Measurements from ENCODE around the gene SMARCAD1. TPM values are rescaled to one million over a fixed set of nuclear protein-coding genes. Genes with fewer than 3 reads are reported as not detected.

Gene SMARCAD1
- total and polyA plus RNA-seq, 2 experiments from 2014 or later: 23.8 to 86.2 TPM

DNA sequence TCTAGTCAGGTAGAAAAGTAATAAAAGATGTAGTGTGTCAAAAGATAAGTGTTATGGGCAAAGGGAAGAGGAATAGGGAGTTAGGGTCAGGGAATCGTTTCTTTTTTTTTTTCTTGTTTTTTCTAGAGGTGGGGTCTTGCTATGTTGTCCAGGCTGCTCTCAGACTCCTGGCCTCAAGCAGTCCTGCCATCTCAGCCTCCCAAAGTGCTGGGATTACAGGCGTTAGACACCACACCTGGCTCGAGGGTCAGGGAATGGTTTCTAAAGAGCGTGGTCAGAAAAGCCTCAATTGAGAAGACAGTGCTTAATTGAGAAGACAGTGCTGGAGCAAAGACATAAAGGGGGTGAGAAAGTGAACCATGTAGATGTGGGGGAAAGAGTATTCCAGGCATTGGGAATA is 19.1 kb downstream of the SMARCAD1 start (continued):
- TF ChIP-seq, protein P1, sequence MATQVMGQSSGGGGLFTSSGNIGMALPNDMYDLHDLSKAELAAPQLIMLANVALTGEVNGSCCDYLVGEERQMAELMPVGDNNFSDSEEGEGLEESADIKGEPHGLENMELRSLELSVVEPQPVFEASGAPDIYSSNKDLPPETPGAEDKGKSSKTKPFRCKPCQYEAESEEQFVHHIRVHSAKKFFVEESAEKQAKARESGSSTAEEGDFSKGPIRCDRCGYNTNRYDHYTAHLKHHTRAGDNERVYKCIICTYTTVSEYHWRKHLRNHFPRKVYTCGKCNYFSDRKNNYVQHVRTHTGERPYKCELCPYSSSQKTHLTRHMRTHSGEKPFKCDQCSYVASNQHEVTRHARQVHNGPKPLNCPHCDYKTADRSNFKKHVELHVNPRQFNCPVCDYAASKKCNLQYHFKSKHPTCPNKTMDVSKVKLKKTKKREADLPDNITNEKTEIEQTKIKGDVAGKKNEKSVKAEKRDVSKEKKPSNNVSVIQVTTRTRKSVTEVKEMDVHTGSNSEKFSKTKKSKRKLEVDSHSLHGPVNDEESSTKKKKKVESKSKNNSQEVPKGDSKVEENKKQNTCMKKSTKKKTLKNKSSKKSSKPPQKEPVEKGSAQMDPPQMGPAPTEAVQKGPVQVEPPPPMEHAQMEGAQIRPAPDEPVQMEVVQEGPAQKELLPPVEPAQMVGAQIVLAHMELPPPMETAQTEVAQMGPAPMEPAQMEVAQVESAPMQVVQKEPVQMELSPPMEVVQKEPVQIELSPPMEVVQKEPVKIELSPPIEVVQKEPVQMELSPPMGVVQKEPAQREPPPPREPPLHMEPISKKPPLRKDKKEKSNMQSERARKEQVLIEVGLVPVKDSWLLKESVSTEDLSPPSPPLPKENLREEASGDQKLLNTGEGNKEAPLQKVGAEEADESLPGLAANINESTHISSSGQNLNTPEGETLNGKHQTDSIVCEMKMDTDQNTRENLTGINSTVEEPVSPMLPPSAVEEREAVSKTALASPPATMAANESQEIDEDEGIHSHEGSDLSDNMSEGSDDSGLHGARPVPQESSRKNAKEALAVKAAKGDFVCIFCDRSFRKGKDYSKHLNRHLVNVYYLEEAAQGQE (IDR thresholded peaks at IDR 0.05; ENCODE audit: unreplicated experiment): no peak
- TF ChIP-seq JUNB (IDR thresholded peaks at IDR 0.05; ENCODE audit: unreplicated experiment) (no peak), CREB1 (CRISPR knock-in tag; IDR thresholded peaks at IDR 0.05; ENCODE audit: low read depth) (no peak)
- TF ChIP-seq, protein P2, sequence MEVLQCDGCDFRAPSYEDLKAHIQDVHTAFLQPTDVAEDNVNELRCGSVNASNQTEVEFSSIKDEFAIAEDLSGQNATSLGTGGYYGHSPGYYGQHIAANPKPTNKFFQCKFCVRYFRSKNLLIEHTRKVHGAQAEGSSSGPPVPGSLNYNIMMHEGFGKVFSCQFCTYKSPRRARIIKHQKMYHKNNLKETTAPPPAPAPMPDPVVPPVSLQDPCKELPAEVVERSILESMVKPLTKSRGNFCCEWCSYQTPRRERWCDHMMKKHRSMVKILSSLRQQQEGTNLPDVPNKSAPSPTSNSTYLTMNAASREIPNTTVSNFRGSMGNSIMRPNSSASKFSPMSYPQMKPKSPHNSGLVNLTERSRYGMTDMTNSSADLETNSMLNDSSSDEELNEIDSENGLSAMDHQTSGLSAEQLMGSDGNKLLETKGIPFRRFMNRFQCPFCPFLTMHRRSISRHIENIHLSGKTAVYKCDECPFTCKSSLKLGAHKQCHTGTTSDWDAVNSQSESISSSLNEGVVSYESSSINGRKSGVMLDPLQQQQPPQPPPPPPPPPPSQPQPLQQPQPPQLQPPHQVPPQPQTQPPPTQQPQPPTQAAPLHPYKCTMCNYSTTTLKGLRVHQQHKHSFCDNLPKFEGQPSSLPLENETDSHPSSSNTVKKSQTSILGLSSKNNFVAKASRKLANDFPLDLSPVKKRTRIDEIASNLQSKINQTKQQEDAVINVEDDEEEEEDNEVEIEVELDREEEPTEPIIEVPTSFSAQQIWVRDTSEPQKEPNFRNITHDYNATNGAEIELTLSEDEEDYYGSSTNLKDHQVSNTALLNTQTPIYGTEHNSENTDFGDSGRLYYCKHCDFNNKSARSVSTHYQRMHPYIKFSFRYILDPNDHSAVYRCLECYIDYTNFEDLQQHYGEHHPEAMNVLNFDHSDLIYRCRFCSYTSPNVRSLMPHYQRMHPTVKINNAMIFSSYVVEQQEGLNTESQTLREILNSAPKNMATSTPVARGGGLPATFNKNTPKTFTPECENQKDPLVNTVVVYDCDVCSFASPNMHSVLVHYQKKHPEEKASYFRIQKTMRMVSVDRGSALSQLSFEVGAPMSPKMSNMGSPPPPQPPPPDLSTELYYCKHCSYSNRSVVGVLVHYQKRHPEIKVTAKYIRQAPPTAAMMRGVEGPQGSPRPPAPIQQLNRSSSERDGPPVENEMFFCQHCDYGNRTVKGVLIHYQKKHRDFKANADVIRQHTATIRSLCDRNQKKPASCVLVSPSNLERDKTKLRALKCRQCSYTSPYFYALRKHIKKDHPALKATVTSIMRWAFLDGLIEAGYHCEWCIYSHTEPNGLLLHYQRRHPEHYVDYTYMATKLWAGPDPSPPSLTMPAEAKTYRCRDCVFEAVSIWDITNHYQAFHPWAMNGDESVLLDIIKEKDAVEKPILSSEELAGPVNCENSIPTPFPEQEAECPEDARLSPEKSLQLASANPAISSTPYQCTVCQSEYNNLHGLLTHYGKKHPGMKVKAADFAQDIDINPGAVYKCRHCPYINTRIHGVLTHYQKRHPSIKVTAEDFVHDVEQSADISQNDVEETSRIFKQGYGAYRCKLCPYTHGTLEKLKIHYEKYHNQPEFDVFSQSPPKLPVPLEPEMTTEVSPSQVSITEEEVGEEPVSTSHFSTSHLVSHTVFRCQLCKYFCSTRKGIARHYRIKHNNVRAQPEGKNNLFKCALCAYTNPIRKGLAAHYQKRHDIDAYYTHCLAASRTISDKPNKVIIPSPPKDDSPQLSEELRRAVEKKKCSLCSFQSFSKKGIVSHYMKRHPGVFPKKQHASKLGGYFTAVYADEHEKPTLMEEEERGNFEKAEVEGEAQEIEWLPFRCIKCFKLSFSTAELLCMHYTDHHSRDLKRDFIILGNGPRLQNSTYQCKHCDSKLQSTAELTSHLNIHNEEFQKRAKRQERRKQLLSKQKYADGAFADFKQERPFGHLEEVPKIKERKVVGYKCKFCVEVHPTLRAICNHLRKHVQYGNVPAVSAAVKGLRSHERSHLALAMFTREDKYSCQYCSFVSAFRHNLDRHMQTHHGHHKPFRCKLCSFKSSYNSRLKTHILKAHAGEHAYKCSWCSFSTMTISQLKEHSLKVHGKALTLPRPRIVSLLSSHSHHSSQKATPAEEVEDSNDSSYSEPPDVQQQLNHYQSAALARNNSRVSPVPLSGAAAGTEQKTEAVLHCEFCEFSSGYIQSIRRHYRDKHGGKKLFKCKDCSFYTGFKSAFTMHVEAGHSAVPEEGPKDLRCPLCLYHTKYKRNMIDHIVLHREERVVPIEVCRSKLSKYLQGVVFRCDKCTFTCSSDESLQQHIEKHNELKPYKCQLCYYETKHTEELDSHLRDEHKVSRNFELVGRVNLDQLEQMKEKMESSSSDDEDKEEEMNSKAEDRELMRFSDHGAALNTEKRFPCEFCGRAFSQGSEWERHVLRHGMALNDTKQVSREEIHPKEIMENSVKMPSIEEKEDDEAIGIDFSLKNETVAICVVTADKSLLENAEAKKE (CRISPR knock-in tag; IDR thresholded peaks at IDR 0.05): no peak

DNA sequence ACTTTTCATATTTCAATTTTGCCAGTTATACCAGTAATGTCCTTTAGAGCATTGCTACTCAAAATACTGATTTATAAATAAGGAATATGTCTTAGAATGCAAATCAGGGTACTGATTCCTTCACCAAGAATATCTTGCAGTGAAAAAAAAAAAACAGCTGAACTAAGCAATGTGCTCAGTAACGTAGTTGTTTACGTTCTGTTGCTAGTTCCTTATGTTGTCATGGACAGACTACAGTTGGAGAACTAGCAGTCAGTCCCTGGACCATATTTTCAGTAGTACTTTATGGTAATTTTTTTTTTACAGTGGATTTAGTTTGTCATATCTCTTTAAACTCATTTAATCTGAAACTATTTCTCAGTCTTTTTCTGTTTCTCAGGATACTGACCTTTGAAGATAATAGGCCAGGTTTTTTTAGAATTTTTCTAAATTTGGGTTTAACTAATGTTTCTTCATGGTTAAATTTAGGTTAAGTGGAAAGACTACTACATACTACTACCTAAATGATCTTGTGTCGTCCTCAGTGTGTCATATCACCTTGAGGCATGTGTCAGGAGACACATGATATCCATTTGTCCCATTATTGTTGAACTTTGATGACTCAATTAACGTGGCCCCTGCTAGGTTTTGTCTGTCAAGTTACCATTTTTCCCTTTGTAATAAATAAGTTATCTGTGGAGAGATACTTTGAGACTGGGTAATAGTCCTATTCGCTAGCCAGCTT is 21.0 kb downstream of the SMARCAD1 start:
- H3K27me3 ChIP-seq (ENCODE audit: insufficient read depth): no peaks in the 10 kb centered on the region
- ATAC-seq: no peak
- peaks cover 42% of the 10 kb centered on the region for H3K36me3 Mint-ChIP-seq (ENCODE audit: low read depth)

More for the DNA sequence above, 21.0 kb downstream of the SMARCAD1 start:
- no peak overlapping the region for H3K4me3 ChIP-seq
- H3K36me3 ChIP-seq (ENCODE audit: insufficient read depth): peaks cover 8% of the 10 kb centered on the region; the same call in 1 of the 2 replicates
- no peaks in the 10 kb centered on the region for H3K4me1 ChIP-seq (ENCODE audit: insufficient read depth)
- no peak overlapping the region for H3K4me3 Mint-ChIP-seq
- no peak overlapping the region for H2AFZ ChIP-seq
- no peaks in the 10 kb centered on the region for H3K9me3 Mint-ChIP-seq
- H3K4me2 ChIP-seq: no peak overlapping the region
- peaks cover 85% of the 10 kb centered on the region for H3K79me2 ChIP-seq (replicated peaks; ENCODE audit: insufficient read depth)
- H3K9me2 ChIP-seq (ENCODE audit: insufficient read depth): no peaks in the 10 kb centered on the region
- TF ChIP-seq, protein P3, sequence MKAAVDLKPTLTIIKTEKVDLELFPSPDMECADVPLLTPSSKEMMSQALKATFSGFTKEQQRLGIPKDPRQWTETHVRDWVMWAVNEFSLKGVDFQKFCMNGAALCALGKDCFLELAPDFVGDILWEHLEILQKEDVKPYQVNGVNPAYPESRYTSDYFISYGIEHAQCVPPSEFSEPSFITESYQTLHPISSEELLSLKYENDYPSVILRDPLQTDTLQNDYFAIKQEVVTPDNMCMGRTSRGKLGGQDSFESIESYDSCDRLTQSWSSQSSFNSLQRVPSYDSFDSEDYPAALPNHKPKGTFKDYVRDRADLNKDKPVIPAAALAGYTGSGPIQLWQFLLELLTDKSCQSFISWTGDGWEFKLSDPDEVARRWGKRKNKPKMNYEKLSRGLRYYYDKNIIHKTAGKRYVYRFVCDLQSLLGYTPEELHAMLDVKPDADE (IDR thresholded peaks at IDR 0.05): no peak
- TF ChIP-seq EZH2 (IDR thresholded peaks at IDR 0.05; ENCODE audit: low read depth, unreplicated experiment): no peak
- no peak for TF ChIP-seq NANOG (IDR thresholded peaks at IDR 0.05; ENCODE audit: borderline replicate concordance)
- no peak for TF ChIP-seq POLR2AphosphoS5 (IDR thresholded peaks at IDR 0.05; ENCODE audit: low read depth)
- H3K27ac Mint-ChIP-seq: no peak overlapping the region
- no peak for DNase-seq (ENCODE audit: low spot score)
- no peaks in the 10 kb centered on the region for H3K4me1 Mint-ChIP-seq
- no peaks in the 10 kb centered on the region for H3F3A ChIP-seq (replicated peaks; ENCODE audit: low read depth)
- H4K20me1 ChIP-seq (replicated peaks; ENCODE audit: insufficient read depth): peaks cover 15% of the 10 kb centered on the region
- no peaks in the 10 kb centered on the region for H3K27me3 Mint-ChIP-seq (ENCODE audit: insufficient read depth, low read depth, poor library complexity)
- no peak overlapping the region for H3K27ac ChIP-seq (ENCODE audit: low read depth)

Data from GM23338 (cell line).